Sigmoid colon (tissue), 4 donors: ENCODE data around the gene RUFY2.

Experiments used
- EP300 ChIP-seq, 4 donors: sonication (generic); formaldehyde crosslinking; IDR thresholded peaks; one replicate each; pipeline ENCODE4 v1.6.1; 2017; ENCODE audit warnings: antibody characterized with exemption in 4 of 4
- POLR2A ChIP-seq, 2 donors: fragments of 450-650 bp; IDR thresholded peaks; one replicate each; pipeline ENCODE4 v1.6.1; 2016; ENCODE audit warnings: antibody characterized with exemption in 2 of 2, mild to moderate bottlenecking in 2 of 2, moderate library complexity in 2 of 2
- POLR2AphosphoS5 ChIP-seq, 4 donors: sonication (generic); formaldehyde crosslinking; IDR thresholded peaks; one replicate each; pipeline ENCODE4 v1.6.1; 2017; ENCODE audit warnings: antibody characterized with exemption in 4 of 4
- TF ChIP-seq, protein P1 (sequence below), 4 experiments: fragments of 450-650 bp in 3 of 4; fragments of 200-600 bp in 1 of 4; IDR thresholded peaks; one replicate each; pipeline ENCODE4 v1.5.1; 2016 to 2019; ENCODE audit warnings: antibody characterized with exemption in 4 of 4, mild to moderate bottlenecking in 3 of 4, moderate library complexity in 2 of 4

DNA sequence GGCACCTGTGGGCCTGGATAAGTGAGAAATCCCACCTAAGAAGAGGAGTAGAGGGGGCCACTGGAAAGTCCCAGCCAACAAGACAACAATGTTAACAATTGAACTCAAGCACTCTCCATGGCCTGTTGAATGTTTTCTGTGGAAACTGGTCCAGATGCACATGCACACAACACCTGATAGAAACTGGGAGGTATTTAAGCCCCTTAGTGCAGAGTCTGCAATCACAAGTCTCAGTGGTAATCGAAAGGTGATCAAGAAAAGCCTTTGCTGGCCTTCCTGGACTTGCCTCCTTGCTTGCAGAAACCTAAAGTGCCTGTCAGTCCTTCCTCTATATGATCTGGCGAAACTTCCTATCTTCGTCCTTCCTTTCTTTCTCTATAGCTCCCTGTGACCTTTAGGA, 105.8 kb downstream of the RUFY2 start:
- TF ChIP-seq POLR2A (IDR thresholded peaks at IDR 0.05) (no peak), EP300 (IDR thresholded peaks at IDR 0.05) (no peak), POLR2AphosphoS5 (IDR thresholded peaks at IDR 0.05) (no peak)
- TF ChIP-seq, protein P1, sequence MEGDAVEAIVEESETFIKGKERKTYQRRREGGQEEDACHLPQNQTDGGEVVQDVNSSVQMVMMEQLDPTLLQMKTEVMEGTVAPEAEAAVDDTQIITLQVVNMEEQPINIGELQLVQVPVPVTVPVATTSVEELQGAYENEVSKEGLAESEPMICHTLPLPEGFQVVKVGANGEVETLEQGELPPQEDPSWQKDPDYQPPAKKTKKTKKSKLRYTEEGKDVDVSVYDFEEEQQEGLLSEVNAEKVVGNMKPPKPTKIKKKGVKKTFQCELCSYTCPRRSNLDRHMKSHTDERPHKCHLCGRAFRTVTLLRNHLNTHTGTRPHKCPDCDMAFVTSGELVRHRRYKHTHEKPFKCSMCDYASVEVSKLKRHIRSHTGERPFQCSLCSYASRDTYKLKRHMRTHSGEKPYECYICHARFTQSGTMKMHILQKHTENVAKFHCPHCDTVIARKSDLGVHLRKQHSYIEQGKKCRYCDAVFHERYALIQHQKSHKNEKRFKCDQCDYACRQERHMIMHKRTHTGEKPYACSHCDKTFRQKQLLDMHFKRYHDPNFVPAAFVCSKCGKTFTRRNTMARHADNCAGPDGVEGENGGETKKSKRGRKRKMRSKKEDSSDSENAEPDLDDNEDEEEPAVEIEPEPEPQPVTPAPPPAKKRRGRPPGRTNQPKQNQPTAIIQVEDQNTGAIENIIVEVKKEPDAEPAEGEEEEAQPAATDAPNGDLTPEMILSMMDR (IDR thresholded peaks at IDR 0.05): no peak
